Gastroesophageal sphincter (tissue), 3 donors: ENCODE data around the gene SLC19A3.

Experiments used
- CTCF ChIP-seq, 4 experiments: fragments of 200-600 bp in 2 of 4; fragments of 450-650 bp in 2 of 4; sonication (generic) in 1 of 4; IDR thresholded peaks; one replicate each; pipeline ENCODE4 v1.5.1; 2017 to 2019; ENCODE audit warnings: antibody characterized with exemption in 4 of 4, mild to moderate bottlenecking in 2 of 4, moderate library complexity in 2 of 4
- POLR2A ChIP-seq, 2 donors: fragments of 450-650 bp; IDR thresholded peaks; one replicate each; pipeline ENCODE4 v1.6.1; 2017; ENCODE audit warnings: antibody characterized with exemption in 2 of 2, mild to moderate bottlenecking in 2 of 2, moderate library complexity in 1 of 2

- TF ChIP-seq CTCF (IDR thresholded peaks at IDR 0.05) (no peak), POLR2A (IDR thresholded peaks at IDR 0.05) (no peak)
Measured at GRCh38 chr2:227687189-227687588, 30.6 kb downstream of the SLC19A3 start.
